Stimulated activated CD4-positive, alpha-beta T cell treated with anti-CD3 and anti-CD28 coated beads, Interleukin-1b, Interleukin-23, amount 100 ng/mL, for 48 hours (primary cell): ENCODE results near the gene NF1.
A peak's percentile ranks its signal among the peaks of the same experiment; 100 is the strongest.
"Not testable (repeated sequence)": the region's sequence is repeated elsewhere in the genome, so short reads cannot be mapped to it uniquely, and the experiment has no call there.

Experiments
- DNase-seq: peaks from one replicate; pipeline ENCODE4 v3.0.0-alpha.2; 2020

The NF1 gene

DNA sequence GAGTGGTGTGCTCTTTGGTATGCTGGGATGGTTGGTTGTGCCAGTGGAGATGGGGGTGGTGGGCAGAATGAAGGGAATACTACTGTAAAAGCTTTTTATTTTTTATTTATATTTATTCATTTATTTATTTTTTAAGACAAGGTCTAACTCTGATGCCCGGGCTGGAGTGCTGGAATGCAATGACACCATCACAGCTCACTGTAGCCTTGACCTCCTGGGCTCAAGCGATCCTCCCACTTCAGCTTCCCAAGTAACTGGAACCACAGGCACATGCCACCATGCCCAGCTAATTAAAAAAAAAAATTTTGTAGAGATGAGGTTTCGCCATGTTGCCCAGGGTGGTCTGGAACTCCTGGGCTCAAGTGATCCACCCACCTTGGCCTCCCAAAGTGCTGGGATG is 4.1 kb upstream of the NF1 start:
- DNase-seq: not testable (repeated sequence)

DNA sequence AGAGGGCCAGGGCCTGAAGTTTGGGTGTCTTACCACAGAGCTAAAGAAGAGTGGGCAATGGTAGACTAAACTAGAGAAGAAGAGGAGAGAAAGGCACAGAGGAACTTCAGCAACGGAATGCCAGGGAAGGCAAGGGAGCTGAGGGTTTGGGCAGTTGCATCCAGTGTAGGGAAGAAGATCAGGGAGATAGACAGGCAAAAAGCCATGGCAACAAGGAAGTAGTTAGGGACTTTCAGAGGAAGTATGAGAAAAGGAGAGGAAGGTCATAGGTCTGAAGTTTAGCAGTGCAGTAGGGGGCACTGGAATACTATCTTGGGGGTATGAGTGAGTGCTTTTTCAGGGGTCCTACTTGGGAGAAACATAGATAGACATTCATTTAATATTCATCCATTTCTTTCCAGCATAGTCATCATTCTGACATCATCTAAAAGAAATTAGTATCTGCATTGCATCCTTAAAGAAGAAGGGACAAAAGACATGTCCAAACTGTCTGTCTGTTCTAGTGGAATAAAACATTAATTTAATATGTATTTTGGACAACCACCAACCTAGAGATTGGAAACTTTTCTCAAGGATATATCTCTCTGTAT is 2.2 kb upstream of the NF1 start:
- DNase-seq: no peak

DNA sequence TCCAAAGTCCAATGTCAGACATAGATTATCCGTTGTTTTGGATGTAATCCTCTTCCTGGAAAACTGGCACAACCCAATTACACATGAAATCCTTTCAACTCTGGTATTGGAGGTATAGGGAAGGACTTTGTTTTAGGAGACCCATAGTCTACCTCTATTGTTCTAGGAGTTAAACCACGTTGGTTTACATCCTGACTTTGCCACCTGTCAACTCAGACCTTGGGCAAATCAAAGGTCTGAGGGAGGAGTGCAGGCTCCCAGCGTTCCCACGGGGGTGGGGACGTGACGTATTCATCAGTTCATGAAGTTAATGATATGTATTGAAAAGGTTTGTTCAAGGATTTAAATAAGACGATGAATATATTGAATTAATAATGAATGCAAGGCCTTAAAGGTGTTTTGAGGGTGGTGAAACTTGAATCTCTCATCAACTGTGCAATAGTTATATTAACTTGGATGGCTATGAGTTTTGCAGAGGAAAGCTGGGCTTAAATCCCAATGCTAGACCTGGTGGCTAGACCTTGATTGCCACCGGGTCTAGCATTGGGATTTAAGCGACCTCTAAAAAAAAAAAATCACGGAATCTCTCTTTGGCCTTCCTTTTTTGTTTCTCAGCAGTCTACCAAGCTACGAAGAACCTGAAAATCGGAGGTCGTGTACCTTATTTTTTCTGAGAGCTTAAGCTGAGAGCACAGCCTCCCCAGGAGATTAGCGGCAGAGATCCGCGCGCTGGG is 744 bp upstream of the NF1 start:
- DNase-seq: no peak

DNA sequence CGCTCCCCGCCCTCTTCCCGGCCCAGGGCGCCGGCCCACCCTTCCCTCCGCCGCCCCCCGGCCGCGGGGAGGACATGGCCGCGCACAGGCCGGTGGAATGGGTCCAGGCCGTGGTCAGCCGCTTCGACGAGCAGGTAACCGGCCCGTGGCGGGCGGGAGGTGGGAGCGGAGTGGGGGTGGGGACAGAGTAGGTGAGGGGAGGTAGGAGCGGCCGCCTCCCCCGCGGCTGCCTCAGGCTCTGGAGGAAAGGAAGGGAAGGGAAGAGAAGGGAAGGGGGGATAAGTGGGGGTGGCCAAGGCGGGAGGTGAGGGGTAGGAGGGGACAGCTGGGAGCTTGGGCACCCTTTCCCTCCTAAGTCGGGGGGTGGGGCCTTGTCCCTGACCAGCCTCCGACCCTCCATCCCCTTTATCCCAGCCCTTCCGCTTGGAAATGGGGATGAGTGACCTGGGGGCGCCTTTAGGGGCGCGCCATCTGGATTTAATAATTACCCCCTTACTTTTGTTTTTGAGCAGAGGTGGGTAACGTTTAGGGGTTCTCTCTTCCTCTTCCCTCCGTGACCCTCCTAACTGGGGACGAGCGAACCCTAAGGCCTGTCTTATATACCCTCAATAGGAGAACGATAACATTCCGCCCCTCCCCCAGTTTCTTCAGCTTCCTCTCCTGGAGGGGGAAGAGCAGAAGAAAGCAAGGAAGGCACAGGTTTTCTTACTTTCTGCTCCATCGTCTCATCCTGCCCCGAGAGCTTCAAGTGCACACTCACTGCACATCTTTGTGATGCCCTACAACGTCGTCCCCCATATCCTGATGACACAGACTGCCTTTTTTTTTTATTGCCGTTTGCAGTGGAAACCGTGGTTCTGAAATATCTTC is 694 bp downstream of the NF1 start:
- peak; percentile 16 for DNase-seq

DNA sequence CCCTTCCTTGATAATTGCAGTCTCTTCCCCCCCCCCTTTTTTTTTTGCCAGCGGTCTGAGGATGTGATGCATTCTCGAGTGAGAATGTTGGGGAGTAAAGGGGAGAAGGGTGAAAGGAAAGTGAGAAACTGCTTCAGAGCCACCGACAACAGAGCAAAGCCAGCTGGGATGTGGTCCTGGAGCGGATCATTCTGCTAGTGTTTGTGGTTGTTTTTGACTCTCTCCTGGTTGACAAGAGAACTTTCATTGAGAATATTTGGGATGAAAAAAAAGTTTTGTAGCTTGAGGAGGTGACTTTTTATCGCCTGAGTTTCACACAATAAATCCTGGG is 1.3 kb downstream of the NF1 start:
- DNase-seq: no peak

DNA sequence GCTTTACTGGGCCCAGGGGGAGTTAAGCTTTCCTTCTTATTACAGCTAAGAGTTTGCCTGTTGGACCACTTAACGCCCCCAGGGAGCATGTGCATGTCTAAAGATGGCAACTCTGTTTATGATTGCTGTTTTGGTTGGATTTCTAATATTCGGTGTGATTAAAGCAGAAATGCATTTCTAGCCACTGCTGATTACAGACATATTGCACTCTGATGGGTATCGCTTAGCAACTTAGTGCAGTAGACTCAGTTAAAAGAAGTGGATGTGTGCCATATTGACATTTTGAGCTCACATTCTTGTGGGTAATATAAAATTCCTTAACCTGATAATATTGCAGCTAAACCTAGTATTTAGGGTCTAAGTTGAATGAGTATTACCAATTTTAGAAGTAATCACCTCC is 4.2 kb downstream of the NF1 start:
- DNase-seq: no peak

DNA sequence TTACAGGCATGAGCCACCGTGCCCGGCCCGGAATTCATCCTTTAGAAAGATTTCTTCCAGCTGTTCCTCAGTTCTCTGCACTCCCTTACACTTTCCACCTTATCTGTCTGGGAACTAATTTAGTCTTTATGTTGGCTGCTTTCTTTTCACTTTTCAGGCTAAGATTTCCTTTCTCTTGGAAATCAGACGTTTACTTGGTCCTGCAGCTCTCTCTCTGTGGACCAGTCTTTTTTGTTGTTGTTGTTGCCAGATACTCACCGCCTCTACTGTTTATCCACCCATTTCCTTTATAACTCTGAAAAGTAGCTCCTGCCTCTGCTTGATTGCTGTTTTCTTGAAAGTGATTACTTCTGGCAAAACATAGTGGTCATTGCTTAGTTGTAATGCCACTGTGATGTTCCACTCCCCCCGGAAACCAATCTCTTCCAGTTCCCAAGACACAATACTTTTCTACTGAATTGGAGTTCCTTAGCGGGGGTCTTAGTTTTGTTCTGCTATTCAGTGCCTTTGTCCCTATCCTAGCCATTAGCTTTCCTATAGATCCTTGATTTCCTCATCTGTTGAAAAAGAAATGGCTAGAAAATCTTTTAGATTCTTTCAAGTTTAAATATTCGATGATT is 6.2 kb downstream of the NF1 start:
- DNase-seq: no peak

DNA sequence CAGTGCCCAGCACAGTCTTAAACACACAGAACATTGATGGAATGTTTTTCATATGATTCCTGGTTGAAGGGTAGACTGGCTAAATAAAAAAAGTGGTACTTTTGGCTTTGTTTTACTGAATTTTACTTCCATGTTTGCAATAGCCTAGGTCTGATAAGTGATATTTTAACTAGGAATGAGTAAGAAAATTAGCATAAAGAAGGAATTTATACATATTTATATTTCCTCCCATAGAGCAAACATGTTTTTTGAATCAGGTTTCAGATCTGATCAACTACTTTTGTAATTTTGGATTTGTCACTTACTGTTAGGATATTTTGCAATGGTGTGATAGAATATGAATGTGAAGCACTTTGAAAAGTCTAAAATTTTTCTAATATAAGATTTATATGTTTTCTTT is 7.2 kb downstream of the NF1 start:
- no peak for DNase-seq

DNA sequence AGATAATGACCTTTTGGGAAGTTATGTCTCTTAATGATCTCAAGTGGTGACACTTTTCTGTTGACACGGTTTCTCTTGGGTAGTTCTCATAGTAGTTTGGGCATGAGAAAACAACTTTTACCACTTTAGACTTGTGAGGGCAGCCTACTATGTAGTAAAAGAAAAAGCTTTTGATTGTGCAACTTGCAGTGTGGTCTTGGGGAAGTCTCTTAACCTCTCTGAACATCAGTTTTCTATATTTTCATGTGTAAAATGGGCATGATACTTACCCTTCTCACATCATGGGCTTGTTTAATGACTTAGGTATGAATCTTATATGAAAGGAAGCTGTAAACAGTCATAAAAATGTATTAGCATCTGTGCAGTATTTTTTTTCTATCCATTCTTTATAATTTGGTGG is 11.2 kb downstream of the NF1 start:
- DNase-seq: no peak

DNA sequence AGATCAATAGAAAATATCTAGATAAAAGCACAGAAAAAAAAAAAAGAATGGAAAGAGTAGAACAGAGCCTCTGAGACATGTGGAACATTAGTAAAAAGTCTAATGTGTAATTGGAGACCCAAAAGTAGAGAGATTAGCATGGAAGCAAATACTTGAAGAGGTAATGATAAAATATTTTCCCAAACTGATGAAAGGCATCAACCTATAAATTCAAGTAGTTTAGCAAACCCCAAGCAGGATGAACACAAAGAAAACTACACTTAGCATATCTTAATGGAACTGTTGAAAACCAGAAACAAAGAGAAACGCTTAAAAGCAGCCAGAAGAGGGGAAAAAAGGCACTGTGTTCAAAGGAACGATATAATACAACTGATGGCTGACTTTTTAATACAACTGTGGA is 16.4 kb downstream of the NF1 start:
- no peak for DNase-seq

DNA sequence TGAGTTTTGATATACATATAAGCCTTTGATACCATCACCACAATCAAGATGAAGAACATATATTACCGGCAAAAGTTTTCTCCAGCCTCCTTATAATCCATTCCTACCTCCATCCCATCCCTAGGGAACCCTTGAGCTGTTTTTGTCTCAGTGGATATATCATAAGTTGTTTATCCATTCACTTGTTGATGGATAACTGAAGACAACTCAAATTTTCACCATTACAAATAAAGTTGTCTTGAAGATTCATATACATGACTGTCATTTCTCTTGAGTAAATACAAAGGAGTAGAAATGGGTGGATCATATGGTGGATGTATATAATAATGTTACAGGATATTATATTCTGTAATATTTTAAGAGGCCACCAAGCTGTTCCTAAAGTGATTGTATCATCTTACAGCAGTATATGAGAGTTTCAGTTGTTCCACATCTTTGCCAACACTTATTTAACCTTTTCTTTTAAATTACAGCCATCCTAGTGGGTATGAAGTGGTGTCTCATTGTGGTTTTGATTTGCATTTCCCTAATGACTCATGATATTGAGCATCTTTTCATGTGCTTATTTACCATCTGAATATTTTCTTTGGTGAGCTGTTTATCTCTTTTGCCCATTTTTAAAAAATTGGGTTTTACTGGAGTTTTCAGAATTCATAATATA is 17.4 kb downstream of the NF1 start:
- DNase-seq: no peak

DNA sequence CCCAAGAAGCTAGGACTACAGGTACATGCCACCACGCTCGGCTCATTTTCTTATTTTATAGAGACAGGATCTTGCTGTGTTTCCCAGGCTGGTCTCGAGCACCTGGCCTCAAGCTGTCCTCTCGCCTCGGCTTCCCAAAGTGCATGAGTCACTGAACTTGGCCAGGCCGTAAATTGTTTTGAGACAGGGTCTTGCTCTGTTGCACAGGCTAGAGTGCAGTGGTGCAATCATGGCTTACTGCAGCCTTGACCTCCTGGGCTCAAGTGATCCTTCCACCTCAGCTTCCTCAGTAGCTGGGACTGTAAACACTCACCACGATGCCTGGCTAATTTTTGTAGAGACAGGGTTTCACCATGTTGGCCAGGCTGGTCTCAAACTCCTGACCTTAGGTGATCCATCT is 18.6 kb downstream of the NF1 start:
- not testable (repeated sequence) for DNase-seq

DNA sequence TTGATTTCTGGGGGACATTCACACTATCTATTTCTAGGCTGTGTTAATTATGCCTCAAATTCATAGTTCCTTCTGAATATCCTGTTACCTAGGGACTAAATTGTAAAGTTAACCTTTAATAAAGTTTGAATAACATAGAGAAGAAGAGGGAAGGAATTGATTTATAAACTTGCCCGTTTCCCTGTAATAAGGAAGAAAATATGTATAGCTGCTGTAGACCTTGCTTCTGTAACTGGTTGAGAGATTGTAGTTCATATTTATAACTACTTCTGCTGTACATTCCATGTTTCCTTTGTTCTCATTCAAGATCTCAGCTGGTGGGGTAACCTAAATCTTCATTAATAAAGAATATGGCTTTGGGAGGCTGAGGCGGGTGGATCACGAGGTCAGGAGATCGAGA is 19.2 kb downstream of the NF1 start:
- DNase-seq: no peak

DNA sequence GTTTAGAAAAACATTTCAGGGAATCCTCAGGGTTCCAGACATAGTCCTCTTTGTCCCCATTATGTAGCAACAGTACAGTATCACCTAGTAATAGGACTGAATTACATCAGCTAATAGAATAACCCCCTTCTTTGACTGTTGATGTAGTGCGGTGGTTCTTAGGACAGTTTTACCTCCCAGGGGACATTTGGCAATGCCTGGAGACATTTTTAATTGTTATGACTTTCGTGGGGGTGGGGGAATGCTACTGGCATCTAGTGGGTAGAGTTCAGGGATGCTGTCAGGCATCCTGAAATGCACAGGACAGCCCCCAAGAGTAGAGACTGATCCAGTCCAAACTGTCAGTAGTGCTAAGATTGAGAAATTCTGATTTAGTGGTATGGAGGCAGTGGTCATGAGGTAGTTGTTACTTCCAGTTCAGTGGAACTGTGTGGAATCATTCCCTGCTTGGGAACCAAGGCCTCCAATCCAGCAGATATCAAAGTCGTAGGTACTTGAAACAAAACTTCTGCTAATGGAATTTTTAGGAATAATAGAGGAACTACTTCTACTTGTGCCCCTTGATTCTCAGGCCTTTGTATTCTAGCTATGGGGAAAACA is 20.3 kb downstream of the NF1 start:
- no peak for DNase-seq

DNA sequence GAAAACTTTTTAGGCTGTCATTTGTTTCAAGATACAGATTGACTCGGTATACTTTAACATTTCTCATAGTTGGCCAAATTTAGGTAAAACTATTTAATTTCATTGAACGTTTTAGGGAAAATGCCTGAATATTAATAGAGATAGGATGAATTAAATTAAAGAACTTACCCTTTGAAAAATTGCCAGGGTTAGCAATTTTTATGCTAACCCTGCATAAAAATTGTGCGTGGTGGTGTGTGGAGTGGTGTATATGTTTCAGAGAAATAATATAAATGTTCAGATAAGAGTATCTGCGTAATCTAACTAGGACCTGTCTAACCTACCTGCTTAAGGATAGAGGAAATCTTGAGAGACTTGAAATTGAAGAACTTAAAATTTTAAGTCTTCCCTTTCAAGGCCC is 21.4 kb downstream of the NF1 start:
- DNase-seq: no peak

DNA sequence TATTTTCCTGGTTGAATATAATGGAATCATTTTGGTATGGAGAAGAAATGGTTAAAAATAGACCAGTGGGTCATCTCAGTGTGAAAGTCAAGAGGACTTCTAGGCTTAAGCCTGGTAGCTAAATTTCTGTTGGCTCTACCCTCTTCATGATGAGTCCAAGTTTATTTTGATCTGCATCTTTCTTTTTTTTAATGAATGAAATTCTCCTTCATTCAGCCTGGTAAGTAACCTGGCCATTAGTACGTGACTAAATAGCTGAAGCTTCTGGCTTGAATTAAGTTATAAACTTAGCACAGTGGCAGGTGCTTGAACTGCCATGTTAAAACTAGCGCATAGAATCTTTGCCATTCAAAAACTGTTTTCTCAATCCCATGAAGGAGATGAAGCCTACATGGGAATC is 28.0 kb downstream of the NF1 start:
- DNase-seq: no peak

DNA sequence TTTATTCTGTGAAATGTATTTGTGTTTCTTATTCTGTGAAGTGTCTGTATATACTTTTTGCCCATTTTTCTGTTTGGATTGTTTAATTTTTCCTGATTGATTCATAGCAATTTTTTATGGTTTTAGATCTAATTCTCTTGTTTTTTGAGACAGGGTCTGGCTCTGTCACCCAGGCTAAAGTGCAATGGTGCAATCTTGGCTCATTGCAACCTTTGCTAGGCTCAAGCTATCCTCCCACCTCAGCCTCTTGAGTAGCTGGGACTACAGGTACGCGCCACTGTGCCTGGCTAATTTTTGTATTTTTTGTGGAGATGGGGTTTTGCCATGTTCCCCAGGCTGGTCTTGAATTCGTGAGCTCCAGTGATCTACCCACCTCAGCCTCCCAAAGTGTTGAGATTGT is 31.5 kb downstream of the NF1 start:
- DNase-seq: no peak

DNA sequence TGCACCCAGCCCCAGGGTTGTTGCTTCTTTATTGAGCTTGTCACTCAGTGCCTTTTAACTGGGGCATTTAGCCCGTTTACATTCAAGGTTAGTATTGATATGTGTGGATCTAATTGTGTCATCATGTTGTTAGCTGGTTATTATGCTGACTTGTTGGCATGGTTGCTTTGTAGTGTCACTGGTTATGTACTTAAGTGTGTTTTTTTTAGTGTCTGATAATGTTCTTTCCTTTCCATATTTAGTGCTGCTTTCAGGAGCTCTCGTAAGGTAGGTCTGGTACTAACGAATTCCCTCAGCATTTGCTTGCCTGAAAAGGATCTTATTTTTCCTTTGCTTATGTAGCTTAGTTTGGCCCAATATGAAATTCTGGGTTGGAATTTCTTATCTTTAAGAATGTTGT is 33.5 kb downstream of the NF1 start:
- no peak for DNase-seq

DNA sequence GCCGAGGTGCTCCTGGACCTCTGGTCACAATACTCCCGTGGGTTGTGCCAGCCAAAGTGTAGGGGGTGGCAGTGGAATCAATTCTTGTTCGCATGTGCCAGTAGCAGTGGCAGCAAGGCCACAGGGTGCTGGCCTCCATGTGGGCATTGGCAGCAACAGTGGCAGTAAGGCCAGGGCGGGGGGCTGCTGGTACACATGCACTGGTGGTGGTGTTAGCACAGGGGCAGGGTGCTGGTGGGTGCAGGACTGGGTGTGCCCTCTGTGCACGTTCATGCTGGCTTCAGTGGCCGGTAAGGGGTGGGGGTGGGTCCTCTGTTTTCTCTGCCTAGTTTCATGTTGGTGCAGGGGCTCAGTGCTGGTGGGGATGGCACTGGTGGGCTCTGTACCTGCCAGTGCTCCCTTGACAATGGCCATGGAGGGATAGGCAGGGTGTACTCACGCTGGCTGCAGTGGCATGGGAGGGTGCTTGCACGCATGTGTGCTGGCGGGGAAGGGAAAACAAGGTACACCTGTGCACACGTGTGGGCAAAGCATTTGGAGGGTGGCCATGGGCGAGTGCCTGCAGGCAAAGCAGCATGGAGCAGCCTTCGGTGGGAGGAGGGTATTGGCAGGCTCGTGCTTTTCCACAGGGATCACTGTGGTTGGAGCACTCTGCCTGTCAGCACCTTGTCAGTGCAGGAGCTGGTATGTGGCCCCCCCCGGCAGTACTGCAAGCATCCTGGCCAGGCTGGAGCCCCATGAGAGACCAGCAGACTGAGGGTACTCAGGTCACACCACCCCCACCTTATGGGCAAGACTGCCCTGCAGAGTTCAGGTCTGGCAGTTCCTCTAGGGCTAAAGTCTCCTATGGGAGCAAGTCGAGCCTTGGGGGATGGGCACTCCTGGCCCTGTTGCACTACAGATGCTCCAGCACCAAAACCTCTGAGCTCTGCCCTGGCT is 35.8 kb downstream of the NF1 start:
- DNase-seq: no peak

DNA sequence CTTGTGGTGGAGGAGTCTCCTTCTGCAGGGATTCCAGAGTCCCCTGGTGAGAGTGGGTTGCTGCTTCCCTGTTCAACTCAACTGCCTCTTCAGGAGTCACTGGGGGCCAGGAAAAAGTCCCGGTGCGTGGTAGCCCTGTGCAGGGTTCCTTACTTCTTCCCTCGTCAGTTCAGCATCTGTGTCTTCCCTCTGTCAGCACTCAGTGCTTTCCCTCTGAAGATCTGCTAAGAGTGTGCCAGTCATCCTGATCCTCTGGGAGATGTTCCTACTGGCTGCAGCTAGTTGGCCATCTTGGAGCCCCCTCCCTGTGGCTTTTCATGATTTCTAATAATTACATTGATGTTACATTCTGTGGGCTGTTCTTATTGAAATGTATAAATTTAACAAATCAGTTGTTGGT is 36.5 kb downstream of the NF1 start:
- no peak for DNase-seq

DNA sequence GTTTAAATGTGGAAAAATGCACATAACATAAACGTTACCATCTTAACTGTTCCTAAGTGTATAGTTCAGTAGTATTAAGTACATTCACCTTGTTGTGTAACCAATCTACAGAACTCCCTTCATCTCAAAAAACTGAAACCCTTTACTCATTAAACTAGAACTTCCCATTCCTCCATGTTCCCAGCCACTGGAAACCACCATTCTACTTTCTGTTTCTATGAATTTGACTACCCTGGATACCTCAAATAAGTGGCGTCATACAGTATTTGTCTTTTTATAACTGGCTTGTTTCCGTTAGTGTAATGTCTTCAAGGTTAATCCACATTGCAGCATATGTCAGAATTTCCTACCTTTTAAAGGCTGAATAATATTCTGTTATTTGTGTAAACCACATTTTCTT is 38.2 kb downstream of the NF1 start:
- DNase-seq: no peak

DNA sequence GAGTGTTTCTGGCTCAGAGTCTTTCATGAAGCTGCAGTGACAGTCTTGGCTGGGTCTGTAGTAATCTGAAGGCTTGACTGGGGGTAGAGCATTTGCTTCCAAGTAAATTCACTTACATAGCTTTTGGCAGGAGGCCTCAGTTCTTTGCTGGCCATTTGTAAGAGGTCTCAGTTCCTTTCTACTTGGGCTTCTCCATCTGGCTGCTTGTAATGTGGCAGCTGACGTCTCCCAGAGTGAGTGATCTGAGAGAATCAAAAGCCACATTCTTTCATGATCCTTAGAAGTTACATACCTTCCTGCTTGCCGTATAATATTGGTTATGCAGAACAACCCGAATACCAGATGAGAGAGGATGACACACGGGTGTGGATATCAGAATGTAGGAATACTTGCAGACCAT is 39.8 kb downstream of the NF1 start:
- DNase-seq: no peak
